Bronchial epithelial cell (primary cell): ENCODE measurements around the gene SEPTIN10. TPM values are rescaled to one million over a fixed set of nuclear protein-coding genes. Genes with fewer than 3 reads are reported as not detected.

ENCODE experiments used
- DNase-seq: peaks from one replicate; pipeline ENCODE4 v3.0.0-alpha.2; 2010; ENCODE audit warnings: low read depth
- FAIRE-seq: peaks from 2 replicates; lab custom pipeline; 2011; peaks lifted over from hg19 to GRCh38; lab: Jason Lieb, UNC
- H3K27me3 ChIP-seq: 2 replicates; pipeline ENCODE4 v1.5.1; 2011; ENCODE audit warnings: low read length; ENCODE audit not compliant: control insufficient read depth, insufficient read depth
- H3K36me3 ChIP-seq: 2 replicates; pipeline ENCODE4 v1.5.1; 2011; ENCODE audit warnings: low read length; ENCODE audit not compliant: control insufficient read depth, insufficient read depth
- H3K4me3 ChIP-seq: 2 replicates; pipeline ENCODE4 v1.5.1; 2011; ENCODE audit warnings: mild to moderate bottlenecking, low read depth, low read length, control low read depth
- CTCF ChIP-seq: IDR thresholded peaks from 2 replicates; pipeline ENCODE4 v1.5.1; 2011; ENCODE audit warnings: mild to moderate bottlenecking, moderate library complexity, low read length, control low read depth, inconsistent platforms; ENCODE audit not compliant: insufficient read depth, severe bottlenecking
- total RNA-seq: library from RNA; depleted of rRNA; stranded (reverse); fragments of >200 nt; gene quantifications from 2 replicates; pipeline ENCODE4 v1.2.1, GENCODE V29; 2014

Gene SEPTIN10
- total RNA-seq, 1 donor from 2014 or later, result 62.4 TPM

- Histone ChIP-seq H3K36me3 (peaks cover 1% of the 10 kb centered on the region), H3K4me3 (no peak overlapping the region), H3K27me3 (no peaks in the 10 kb centered on the region)
- DNase-seq (no peak), FAIRE-seq (no peak)
- TF ChIP-seq CTCF, result no peak
Observed at GRCh38 chr2:109601783-109602182, 12.0 kb downstream of the SEPTIN10 start.

GRCh38 chr2:109597283-109597682, 16.5 kb downstream of the SEPTIN10 start:
- DNase-seq (no peak), FAIRE-seq (no peak)

GRCh38 chr2:109595644-109596043, 18.1 kb downstream of the SEPTIN10 start:
- no peak overlapping the region for H3K4me3 ChIP-seq
- no peaks in the 10 kb centered on the region for H3K27me3 ChIP-seq
- peaks cover 2% of the 10 kb centered on the region for H3K36me3 ChIP-seq
- DNase-seq (no peak), FAIRE-seq (no peak)
- TF ChIP-seq CTCF, result no peak

More at GRCh38 chr2:109597283-109597682, 16.5 kb downstream of the SEPTIN10 start:
- Histone ChIP-seq H3K36me3 (peaks cover 3% of the 10 kb centered on the region), H3K27me3 (no peaks in the 10 kb centered on the region), H3K4me3 (no peak overlapping the region)
- no peak for TF ChIP-seq CTCF

- TF ChIP-seq CTCF, result no peak
- Histone ChIP-seq H3K4me3 (no peak overlapping the region), H3K36me3 (peaks cover 4% of the 10 kb centered on the region), H3K27me3 (no peaks in the 10 kb centered on the region)
- DNase-seq (peak; percentile 76), FAIRE-seq (no peak)
Observed at GRCh38 chr2:109594246-109594885, 19.4 kb downstream of the SEPTIN10 start.

GRCh38 chr2:109592905-109593304, 20.9 kb downstream of the SEPTIN10 start:
- no peak overlapping the region for H3K4me3 ChIP-seq
- peaks cover 4% of the 10 kb centered on the region for H3K36me3 ChIP-seq
- no peak for TF ChIP-seq CTCF
- no peak for FAIRE-seq
- H3K27me3 ChIP-seq, result no peaks in the 10 kb centered on the region
- DNase-seq, result no peak

GRCh38 chr2:109591206-109591605, 22.6 kb downstream of the SEPTIN10 start:
- DNase-seq (no peak), FAIRE-seq (no peak)
- H3K36me3 ChIP-seq, result peaks cover 4% of the 10 kb centered on the region
- H3K4me3 ChIP-seq, result no peak overlapping the region
- H3K27me3 ChIP-seq, result no peaks in the 10 kb centered on the region
- no peak for TF ChIP-seq CTCF
